GM21367 (cell line): ENCODE measurements around the gene PRMT9.

ENCODE experiments used
- ATAC-seq: cut with Tn5 transposase; IDR thresholded peaks from one replicate; pipeline ENCODE4 v1.9.1; 2021; ENCODE audit not compliant: unreplicated experiment

PRMT9 gene

DNA sequence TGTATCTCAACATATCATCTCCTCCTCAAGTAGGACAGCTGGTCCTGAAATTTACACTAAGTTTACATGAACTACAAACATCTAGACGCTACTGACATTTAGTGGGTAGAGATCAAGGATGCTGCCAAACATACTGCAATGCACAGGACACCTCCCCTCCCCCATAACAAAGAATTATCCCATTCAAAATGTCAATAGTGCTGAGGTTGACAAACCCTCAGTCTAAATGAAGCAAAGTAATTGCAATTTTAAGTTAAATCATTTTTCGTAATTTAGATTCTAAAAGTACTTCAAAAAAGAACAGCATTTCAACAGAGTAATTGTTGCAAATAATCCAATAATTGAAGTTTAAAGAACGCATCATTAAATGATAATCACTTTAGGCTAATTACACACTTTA is 1.2 kb downstream of the PRMT9 start:
- no peak for ATAC-seq

DNA sequence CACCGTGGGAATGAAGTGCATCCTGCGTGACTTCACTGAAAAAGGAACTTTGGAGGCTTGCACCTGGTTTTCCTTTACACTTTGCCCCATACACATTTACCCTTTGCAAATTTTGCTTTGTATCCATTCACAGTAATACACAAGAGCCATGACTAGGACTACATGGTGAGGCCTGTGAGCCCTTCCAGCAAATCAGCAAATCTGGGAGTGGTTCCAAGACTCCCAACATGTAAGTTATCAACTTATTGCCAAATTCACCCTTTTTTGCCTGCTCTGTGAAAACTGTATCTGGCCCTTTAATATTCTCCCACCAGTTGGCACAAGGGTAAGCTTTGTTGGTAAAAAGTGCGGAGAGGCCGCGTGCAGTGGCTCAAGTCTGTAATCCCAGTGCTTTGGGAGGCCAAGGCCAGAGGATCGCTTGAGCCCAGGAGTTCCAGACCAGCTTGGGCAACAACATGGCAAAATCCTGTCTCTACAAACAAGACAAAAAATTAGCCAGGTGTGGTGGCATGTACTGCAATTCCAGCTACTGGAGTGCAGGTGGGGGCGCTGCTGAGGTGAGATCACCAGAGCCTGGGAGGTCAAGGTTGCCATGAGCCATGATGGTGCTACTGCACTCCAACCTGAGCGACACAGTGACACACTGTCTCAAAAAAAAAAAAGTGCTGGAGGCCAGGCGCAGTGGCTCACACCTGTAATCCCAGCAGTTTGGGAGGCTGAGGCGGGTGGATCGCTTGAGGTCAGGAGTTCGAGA is 5.0 kb downstream of the PRMT9 start:
- ATAC-seq, result no peak

DNA sequence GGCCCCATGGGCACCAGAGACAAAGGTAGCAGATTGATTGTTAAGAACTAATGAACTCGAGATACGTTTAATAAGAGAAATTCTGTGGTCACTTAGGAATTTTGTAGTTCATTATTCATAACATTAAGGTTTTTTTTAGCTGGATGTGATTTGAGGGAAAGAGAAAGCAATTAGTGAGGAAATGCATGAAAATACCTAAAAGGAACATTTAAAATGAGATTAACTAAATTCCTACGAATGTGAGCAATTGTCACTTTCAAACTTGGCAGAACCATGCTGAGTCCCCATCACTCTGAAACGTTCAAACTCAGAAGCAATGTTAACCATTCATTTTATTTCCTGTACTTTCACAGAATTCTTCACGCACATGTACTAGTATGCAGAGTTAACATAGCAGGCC is 5.9 kb downstream of the PRMT9 start:
- ATAC-seq, result no peak

- ATAC-seq, result no peak
Measured at GRCh38 chr4:147674496-147674895, 9.5 kb downstream of the PRMT9 start.

DNA sequence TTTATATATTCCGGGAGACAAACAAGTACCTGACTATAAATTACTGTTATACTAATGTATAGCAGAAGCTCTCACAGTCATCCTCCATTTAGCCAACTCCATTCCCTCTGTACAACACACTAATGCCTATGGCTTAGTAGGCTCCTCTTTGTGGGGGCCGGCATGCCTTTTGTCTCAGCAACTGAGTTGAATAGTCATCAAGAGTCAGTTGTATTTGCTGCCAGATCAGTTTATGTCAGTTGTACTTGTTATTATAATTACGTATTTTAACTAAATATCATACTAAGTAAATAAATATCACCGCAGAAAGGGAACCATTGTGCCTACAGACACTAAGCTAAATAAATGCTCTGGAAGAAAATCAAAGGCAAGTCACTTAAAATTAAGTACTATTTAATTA is 9.9 kb downstream of the PRMT9 start:
- no peak for ATAC-seq

DNA sequence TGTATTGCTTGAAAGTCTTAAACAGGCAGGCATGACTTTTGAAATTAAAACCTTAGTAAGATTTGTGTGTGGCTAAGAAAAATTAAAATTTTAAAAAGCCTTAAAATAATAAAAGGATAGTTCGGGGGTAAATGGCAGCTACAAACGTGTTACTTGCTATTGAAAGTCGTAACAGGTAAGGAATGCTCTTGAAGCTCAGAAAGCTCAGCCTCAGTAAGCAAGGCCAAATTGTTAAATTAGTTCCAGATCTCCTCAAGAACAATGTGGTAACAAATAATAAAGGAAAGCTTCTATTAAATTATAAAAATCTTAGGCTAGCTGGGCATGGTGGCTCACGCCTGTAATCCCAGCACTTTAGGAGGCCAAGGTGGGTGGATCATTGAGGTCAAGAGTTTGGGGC is 25.5 kb downstream of the PRMT9 start:
- no peak for ATAC-seq

DNA sequence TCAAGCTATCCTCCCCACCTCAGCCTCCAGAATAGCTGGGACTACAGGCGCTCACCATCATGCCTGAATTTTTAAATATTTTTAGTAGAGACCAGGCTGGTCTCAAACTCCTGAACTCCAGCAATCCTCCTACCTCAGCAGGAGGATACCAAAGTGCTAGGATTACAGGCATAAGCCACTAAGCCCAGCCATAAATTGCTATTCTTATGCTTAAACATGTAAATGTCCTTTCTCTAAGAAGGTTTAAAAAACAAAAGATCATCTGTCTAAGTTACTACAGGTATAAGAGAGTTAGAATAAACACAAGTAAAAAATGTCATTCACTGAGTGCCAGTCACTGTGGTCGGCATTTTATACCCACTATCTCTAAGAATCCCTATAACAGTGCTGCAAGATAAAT is 28.3 kb downstream of the PRMT9 start:
- no peak for ATAC-seq

DNA sequence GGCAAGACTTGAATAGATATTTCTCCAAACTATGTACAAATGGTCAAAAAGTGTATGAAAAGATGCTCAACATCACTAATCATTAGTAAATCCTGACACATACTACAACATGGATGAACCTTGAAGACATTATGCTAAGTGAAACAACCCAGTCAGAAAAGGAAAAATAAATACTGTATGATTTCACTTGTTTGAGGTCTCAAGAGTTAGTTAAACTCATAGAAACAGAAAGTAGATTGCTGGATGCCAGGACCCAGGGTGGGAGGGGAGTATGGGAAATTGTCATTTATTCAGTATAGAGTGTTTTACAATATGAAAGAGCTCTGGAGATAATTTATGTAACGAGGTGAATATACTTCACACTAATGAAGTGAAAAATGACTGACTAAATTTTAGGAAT is 32.4 kb downstream of the PRMT9 start:
- no peak for ATAC-seq

DNA sequence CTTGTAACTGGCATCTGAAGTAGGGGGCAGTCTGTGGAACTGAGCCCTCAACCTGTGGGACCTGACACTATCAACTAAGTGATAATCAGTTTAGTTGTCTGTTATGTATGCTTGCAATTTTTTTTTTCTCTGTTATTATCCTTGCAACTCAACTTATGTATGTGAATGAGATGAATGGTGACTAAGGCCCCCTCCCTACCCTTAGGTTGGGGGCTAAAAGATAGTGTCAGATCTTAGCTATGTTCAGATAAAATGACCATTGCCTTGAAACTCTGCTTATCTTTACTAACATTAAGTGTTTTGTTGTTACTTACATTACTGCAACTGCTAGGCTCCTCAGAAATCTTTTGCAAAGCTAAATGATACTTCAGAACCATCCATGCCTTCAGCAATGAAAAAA is 35.3 kb downstream of the PRMT9 start:
- no peak for ATAC-seq

GRCh38 chr4:147645099-147645498 is 38.9 kb downstream of the PRMT9 start:
- ATAC-seq, result no peak

DNA sequence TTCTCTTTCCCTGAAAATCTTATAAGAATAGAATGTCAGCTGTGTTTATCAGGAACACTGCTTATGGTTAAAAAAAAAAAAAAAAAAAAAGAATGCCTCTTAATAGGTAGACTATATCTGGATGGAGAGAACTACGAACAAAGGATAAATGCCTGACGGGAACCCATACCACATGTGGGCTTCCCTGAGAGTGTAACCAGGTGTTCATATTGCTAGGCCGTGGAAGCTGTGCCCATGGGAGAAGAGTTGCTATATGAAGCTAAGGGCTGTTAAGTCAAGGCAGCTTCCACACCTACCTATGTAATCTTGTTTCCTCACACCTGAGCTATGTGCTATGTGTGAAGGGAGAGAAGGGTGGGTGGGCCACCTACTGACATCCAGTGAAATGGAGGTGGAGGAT is 39.5 kb downstream of the PRMT9 start:
- ATAC-seq, result no peak

- no peak for ATAC-seq
Measured at GRCh38 chr4:147643616-147644015, 40.3 kb downstream of the PRMT9 start.

- no peak for ATAC-seq
Measured at GRCh38 chr4:147640331-147640730, 43.6 kb downstream of the PRMT9 start.

DNA sequence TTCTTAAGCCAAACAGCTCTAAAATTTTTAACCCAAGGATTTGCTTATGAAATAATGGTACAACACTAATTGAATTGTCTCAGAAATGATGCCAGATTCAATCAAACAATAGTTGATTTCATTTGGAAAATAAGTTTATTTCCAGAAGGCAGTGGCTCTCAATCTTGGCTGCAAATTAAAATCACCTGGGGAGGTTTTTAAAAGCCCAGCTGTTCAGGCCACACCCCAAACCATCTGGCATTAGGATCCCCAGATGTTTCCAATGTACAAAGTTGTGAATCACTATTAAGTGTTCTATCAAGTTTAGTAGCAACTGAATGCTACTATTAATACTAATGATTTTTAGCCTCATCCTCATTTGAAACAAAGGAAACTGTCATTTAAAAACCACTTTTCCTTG is 44.6 kb downstream of the PRMT9 start:
- no peak for ATAC-seq

DNA sequence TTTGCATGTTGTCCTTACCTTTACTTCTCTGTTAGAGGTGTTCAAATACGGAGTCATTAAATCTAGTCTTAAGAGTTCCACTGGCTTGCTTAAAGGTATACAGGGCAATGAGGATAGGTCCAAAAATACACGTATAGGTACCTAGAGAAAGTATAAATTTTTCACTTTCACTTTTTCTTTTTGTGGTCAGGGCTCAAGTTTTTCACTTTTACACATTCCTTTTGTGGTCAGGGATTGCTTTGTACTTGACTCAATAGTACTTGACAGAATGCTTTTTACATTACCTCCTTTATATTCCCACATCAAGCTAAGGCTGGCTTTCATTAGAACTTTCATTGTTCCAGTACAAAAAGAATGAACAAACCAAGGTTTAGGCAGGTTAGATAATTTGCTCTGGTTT is 45.0 kb downstream of the PRMT9 start:
- no peak for ATAC-seq

DNA sequence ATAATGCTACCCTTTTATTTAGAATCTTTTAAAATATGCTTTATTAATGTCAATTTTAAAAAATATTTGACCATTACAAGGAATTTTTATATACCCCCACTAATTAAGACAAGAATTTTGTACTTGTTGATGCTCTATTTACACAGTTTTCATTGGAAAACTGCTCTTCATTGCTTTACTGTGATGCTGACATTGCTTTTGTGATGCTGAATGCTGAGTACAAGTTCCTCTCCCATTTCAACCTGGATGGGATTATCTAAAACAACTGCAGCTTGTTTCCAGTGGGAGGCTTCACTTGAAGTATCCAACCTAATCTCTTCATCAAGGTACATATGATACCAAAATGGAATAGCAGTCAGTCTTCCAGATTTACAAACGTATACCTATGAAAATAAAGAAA is 45.6 kb downstream of the PRMT9 start:
- ATAC-seq, result no peak

DNA sequence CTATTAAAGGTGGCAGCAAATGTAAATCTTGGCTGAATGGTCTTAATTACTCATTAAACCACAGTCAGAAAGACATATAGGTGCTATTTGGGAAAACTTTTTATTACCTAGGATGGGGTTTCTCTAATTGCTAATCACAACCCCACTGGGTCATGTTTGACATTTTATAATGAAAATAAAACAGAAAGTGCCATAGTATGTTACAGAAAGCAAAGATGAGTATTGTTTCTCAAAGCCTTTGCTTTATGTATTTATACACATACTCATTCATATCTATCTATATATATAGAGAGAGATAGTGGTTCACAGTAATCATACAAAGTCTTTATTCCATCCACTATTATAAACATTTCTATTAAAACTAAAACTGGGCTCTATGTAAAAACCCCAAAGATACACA is 48.6 kb downstream of the PRMT9 start:
- no peak for ATAC-seq

DNA sequence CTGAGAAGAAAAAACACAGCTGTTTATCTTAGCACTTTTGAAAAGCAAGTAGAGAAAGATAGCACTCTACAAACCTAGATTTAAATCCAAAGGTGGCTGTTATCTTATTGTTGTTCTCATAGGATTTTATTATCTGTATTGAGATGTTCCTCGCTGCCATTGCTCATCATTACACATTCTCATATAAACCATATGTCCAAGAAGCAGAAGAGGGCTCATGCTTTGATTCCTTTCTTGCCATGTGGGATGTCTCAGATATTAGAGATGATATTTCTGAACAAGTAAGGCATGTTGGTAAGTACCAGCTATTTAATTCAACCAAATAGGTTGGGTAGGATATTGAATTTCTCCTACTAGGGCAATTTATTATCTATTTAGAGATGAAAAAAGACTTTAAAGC is 50.3 kb downstream of the PRMT9 start:
- ATAC-seq, result no peak

DNA sequence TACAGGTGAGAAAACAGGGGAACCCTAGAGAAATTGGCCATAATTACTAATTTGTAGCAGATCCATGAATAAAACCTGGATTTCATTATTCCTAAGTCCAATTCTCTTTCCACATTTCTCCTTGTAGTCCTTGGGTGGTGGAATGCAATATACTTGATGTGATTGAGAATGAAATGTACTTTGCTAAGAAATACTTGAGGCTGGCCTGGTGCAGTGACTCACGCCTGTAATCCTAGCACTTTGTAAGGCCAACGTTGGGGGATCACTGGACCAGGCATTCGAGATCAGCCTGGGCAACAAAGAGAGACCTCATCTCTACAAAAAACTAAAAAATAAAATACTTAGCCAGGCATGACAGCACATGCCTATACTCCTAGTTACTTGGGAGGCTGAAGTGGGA is 50.9 kb downstream of the PRMT9 start:
- ATAC-seq, result no peak

DNA sequence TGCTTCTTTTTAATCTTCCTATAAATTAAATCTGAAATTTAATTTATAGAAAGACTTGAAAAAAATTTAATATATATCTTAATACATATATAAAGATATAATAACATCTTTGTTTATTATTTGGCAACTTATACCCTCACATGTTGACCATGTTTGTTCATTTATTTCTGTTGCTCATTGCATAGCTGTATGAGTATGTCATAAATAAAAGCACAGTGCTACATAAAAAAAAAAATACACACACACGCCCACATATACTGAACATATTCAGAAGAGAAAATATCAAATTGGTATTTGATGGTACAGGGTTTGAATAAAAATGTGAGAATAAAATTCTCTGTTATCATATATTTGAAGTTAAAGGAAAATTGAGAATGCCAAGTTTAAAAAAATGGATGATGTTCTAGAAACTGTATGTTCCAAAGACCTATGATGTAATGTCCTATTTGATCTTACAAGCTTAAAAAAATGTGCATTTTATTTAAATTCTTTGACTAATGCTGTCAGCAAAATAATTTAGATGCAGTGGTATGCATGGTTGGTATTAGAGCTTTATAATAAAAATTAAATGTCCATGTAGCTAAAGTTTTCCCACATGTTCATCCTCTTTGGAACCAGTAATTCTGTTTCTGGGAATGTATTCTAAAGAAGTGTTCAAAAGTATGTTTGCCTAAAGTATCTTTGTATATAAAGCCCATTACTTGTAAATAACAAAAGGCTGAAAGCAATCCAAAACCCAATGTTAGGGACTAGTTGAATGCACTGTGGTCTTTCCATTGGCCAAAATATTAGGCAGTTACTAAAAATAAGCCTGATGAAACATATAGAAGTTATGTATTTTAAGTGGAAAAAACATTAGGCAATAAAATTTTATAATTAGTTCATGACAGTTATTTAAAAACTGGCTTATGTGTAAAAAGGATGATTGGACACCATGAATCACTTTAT is 53.9 kb downstream of the PRMT9 start:
- no peak for ATAC-seq

DNA sequence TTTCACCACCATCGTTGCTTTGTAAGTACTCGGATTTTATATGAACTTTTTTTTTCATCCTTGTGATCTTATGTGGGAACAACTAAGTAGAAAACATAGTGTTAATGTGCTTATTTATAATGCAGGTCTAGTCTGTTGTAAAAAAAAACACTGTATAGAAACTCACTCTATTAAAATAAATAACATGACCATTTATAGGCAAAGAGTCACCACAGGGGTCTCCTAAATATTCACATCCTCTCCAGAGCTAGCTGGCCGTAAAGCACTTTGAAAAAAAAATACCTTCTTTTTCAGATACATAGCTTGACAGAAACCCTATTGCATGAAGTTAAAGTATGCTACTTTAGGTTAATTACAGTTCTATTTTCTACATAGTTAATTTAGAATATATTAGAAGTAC is 55.5 kb downstream of the PRMT9 start:
- no peak for ATAC-seq

GRCh38 chr4:147626903-147627302 is 57.1 kb downstream of the PRMT9 start:
- ATAC-seq, result no peak
